SIG-M5 (cell line): ENCODE measurements around the gene ZNF839.
"Not testable (repeated sequence)": the region's sequence is repeated elsewhere in the genome, so short reads cannot be mapped to it uniquely, and the experiment has no call there.

Experiments
- DNase-seq: peaks from one replicate; lab custom pipeline; 2025; lab: John Stamatoyannopoulos, UW

ZNF839 gene

DNA sequence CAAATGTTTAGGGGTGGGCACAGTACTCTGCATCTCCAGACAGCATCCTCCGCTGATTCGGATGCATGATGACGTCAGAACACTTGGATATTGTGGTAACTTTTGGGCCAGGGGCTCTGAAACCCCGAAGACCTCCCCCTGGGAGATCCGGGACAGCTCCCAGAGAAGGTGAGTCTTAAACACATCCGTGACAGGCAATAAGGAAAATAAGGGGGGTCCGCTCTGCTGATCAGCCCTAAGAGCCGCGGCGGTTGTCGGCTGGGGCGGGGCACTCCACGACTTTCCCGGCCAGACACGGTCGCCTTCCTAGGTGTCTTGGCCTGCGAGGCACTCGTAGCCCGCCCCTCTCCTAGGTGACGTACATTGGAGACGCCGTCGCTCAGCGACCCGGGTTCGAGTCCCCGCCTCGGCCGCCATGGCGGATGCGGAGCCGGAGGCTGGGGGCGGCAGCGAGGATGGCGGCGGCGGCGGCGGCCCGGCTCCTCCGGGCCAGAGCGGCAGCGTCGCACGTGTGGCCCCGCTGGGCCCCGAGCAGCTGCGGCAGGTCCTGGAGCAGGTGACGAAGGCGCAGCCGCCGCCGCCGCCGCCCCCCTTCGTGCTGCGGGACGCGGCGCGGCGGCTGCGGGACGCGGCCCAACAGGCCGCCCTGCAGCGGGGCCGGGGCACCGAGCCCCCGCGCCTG is at the start of gene ZNF839:
Gene ZNF839, plus strand, starts transcription at position 396 of the 682 bp plus-strand sequence. Its CDS starts 20 bp downstream, at position 416.
- DNase-seq = peak; percentile 28

DNA sequence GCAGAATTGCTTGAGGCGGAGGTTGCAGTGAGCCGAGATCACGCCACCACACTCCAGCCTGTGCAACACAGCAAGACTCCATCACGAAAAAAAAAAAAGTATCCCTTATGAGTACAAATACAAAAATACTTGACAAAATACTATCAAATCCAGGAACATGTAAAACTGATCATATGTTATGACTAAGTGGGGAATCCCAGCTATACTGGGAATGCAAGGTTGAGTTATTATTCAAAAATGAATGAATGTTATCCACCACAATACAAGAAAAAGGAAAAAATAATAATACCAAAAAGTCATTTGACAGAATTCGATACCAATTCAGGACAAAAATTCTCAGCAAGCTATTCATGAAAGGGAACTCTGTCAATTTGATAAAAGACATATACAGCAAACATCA is 47.2 kb upstream of the ZNF839 start:
- DNase-seq = no peak

- no peak for DNase-seq
Measured at GRCh38 chr14:102275866-102276265, 43.7 kb upstream of the ZNF839 start.

- DNase-seq = no peak
Measured at GRCh38 chr14:102277874-102278630, 41.5 kb upstream of the ZNF839 start.

DNA sequence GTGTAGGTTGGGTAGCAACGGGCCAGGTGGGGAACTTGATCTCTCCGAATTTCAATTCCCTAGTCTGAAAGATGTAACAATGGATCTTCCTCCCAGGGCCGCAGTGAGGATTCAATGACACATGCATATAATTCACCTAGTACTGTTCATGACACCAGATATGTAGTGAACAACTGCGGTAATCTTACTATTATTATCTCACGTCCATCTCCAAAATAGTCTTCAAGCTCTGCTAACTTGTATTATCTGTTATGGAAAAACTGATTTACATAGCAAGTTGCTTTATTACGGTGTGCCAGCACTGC is 41.0 kb upstream of the ZNF839 start:
- no peak for DNase-seq

GRCh38 chr14:102279282-102279681 is 40.3 kb upstream of the ZNF839 start:
- no peak for DNase-seq

DNA sequence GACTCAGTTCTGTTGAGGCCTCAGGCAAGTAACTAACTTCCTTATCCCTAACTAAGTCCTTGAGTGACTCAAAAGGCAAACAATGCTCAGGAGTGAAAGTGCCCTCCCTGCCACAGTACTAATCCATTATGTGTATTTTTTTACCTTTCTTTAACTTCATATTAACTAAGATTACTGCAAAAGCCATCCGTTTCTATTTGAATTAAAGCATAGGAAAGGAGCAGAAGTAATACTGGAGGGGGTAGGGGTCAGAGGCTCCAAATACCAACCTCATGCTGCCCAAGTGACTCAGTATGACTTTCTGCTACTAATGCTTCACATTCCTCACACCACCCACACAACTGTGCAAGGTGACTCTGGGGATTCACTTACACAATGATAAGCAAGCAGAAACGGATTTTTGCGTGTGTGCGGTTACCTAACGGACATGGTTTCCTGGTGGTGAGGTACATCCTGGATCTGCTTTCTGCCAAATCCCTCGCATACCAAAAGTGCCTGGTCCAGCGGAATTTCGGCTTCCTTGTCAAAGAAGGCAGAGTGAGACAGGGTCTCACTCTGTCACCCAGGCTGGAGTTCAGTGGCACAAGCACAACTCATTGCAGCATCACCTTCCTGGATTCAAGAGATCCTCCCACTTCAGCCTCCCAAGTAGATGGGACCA is 39.7 kb upstream of the ZNF839 start:
- no peak for DNase-seq

DNA sequence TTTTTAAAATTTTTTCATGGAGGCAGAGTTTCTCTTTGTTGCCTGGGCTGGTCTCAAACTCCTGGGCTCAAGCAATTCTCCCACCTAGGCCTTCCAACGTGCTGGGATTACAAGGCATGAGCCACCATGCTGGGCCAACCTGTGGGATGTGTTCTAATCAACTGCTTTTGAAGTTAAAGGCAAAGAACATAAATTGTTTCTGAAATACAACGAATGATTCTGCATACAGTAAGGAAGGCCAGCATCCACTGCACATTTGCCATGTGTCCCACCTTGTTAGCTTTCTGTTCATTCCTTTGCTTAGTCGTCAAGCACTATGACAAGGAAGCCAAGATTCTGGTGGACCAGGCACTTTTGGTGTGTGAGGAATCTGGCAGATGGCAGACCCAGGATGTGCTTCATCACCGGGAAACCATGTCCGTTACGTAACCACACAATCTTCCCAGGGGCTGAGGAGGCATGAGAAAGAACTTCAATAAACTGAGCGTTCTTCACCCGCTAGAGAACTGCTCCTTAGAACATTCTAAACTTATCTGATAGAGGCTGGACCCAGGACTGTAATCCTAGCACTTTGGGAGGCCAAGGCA is 39.1 kb upstream of the ZNF839 start:
- no peak for DNase-seq

DNA sequence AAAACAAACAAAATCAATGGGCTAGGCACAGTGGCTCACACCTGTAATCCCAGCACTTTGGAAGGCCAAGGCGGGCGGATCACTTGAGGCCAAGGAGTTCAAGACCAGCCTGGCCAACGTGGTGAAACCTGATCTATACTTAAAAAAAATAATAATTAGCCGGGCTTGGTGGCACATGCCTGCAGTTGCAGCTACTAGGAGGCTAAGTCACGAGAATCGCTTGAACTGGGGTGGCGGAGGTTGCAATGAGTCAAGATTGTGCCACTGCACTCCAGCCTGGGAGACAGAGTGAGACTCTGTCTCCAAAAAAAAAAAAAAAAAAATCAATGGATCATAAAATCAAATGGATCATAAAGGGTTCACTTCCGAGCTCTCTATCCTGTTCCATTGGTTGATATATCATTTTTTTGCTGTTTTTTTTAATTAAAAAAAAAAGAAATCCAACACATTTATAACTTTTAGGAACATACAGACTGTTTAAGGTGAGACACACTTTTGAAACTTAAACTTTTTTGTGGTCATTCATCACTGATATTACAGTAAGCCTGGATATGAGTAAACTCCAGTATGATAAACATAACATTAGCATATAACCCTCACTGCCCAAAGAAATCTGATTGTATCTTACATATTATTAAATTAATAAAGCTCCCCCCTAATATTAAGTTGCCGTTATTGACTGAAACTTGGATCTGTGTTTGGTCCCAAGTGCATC is 36.6 kb upstream of the ZNF839 start:
- DNase-seq = no peak

- no peak for DNase-seq
Measured at GRCh38 chr14:102283631-102284129, 35.9 kb upstream of the ZNF839 start.

- no peak for DNase-seq
Measured at GRCh38 chr14:102285106-102285505, 34.4 kb upstream of the ZNF839 start.

GRCh38 chr14:102288139-102288538 is 31.4 kb upstream of the ZNF839 start:
- DNase-seq = no peak

GRCh38 chr14:102292441-102292840 is 27.1 kb upstream of the ZNF839 start:
- DNase-seq = no peak

DNA sequence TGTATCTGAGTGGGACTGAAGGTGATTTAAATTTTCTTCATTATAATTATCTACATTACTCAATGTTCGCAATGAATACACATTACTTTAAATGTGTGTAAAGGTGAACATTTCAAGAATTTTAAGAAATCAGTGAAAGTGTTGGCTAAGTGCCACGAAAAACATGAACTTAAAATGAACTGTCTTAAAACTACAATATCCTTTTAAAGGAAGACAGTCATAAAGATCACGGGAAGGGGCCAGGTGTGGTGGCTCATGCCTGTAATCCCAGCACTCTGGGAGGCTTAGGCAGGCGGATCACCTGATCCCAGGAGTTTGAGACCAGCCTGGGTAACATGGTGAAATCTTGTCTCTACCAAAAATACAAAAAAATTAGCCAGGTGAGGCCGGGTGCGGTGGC is 25.8 kb upstream of the ZNF839 start:
- DNase-seq = no peak

GRCh38 chr14:102295270-102295669 is 24.3 kb upstream of the ZNF839 start:
- DNase-seq = no peak

DNA sequence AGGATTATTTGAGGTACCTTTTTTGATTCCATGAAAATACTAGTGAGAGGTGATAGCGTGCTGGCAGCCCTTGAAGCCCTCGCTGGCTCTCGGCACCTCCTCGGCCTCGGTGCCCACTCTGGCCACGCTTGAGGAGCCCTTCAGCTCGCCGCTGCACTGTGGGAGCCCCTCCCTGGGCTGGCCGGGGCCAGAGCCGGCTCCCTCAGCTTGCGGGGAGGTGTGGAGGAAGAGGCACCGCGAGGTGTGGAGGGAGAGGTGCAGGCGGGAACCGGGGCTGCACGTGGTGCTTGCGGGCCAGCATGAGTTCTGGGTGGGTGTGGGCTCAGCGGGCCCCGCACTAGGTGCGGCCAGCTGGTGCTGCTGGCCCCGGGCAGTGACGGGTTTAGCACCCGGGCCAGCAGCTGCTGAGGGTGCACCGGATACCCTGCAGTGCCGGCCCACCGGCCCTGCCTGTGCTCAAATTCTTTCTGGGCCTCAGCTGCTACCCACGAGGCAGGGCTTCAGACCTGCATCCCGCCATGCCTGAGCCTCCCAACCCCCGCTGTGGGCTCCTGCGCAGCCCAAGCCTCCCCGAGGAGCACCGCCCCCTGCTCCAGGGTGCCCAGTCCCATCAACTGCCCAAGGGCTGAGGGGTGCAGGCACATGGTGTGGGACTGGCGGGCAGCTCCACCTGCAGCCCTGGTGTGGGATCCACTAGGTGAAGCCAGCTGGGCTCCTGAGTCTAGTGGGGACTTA is 21.9 kb upstream of the ZNF839 start:
- no peak for DNase-seq

DNA sequence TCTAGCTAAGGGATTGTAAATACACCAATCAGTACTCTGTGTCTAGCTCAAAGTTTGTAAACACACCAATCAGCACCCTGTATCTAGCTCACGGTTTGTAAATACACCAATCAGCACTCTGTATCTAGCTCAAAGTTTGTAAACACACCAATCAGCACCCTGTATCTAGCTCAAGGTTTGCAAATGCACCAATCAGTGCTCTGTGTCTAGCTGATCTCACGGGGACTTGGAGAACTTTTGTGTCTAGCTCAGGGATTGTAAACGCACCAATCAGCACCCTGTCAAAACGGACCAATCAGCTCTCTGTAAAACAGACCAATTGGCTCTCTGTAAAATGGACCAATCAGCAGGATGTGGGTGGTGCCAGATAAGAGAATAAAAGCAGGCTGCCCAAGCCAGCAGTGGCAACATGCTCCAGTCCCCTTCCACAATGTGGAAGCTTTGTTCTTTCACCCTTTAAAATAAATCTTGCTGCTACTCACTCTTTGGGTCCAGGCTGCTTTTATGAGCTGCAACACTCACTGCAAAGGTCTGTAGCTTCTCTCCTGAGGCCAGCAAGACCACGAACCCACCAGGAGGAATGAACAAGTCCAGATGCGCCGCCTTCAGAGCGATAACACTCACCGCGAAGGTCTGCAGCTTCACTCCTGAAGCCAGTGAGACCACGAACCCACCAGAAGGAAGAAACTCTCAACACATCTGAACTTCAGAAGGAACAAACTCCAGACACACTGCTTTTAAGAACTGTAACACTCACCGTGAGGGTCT is 21.1 kb upstream of the ZNF839 start:
- DNase-seq = not testable (repeated sequence)

DNA sequence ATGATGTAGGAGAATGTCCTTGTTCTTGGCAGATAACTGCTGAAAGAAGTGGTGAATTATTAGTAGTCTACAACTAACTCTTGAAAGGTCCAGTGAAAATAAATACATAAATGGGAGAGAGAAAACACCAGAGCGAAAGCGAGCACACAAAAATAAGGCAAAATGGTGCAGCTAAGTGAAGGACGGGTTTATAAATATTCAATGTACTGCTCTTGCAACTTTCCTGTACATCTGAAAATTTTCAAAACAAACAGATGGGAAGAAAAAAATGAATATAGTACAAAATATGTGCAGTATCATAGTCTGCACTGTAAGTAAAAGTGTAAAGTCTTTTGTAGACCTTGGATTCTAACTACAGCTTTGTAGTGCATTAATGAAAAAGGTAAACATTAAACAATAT is 15.9 kb upstream of the ZNF839 start:
- no peak for DNase-seq

- peak; percentile 47 for DNase-seq
Measured at GRCh38 chr14:102304611-102305506, 14.7 kb upstream of the ZNF839 start, which contains the start of gene MOK. MOK (minus strand) TSS chr14:102305164; CDS start chr14:102304968, 196 bp downstream.
